RWPE2 (cell line): ENCODE results near the gene FBLN5.
"Not testable (repeated sequence)": the region's sequence is repeated elsewhere in the genome, so short reads cannot be mapped to it uniquely, and the experiment has no call there.

Experiments
- ATAC-seq: fragments of 200-7000 bp; cut with Tn5 transposase; 3 replicates; pipeline ENCODE4 v1.9.1; 2021; ENCODE audit warnings: low read depth
- DNase-seq: peaks from one replicate; pipeline ENCODE4 v3.0.0-alpha.2; 2020; ENCODE audit warnings: low spot score
- H3K27ac ChIP-seq: fragments of 450-650 bp; 2 replicates; pipeline ENCODE4 v1.5.1; 2017; ENCODE audit warnings: mild to moderate bottlenecking; ENCODE audit not compliant: poor library complexity, severe bottlenecking
- H3K27me3 ChIP-seq: fragments of 250-450 bp; sonication (Bioruptor Pico); 2 replicates; pipeline ENCODE4 v1.5.1; 2021; ENCODE audit warnings: mild to moderate bottlenecking, moderate library complexity; ENCODE audit not compliant: insufficient read depth, poor library complexity, severe bottlenecking
- H3K36me3 ChIP-seq: fragments of 250-450 bp; sonication (Bioruptor Pico); 2 replicates; pipeline ENCODE4 v1.5.1; 2020; ENCODE audit warnings: low read depth, mild to moderate bottlenecking, moderate library complexity
- H3K4me1 ChIP-seq: fragments of 250-450 bp; sonication (Bioruptor Pico); 2 replicates; pipeline ENCODE4 v1.5.1; 2021; ENCODE audit warnings: mild to moderate bottlenecking, moderate library complexity; ENCODE audit not compliant: insufficient read depth, poor library complexity, severe bottlenecking
- H3K4me3 ChIP-seq: fragments of 250-450 bp; sonication (Bioruptor Pico); 2 replicates; pipeline ENCODE4 v1.5.1; 2021; ENCODE audit warnings: mild to moderate bottlenecking, moderate library complexity; ENCODE audit not compliant: severe bottlenecking
- H3K9me3 ChIP-seq: fragments of 250-450 bp; sonication (Bioruptor Pico); 2 replicates; pipeline ENCODE4 v1.5.1; 2021; ENCODE audit warnings: mild to moderate bottlenecking, moderate library complexity; ENCODE audit not compliant: severe bottlenecking
- CTCF ChIP-seq: fragments of 450-650 bp; IDR thresholded peaks from one replicate; pipeline ENCODE4 v1.5.1; 2017; ENCODE audit warnings: mild to moderate bottlenecking, moderate library complexity; ENCODE audit not compliant: poor library complexity, severe bottlenecking

Gene FBLN5

GRCh38 chr14:91854327-91854934 lies 93.1 kb downstream of the FBLN5 start:
- no peak overlapping the region for H3K4me3 ChIP-seq
- no peaks in the 10 kb centered on the region for H3K4me1 ChIP-seq
- ATAC-seq, result no peak
- no peak for TF ChIP-seq CTCF
- no peaks in the 10 kb centered on the region for H3K27me3 ChIP-seq
- H3K36me3 ChIP-seq, result no peaks in the 10 kb centered on the region
- no peak overlapping the region for H3K27ac ChIP-seq
- DNase-seq, result no peak
- H3K9me3 ChIP-seq, result no peaks in the 10 kb centered on the region

GRCh38 chr14:91851563-91851962 lies 95.9 kb downstream of the FBLN5 start:
- Histone ChIP-seq H3K4me3 (no peak overlapping the region), H3K27ac (no peak overlapping the region), H3K27me3 (no peaks in the 10 kb centered on the region), H3K36me3 (no peaks in the 10 kb centered on the region), H3K9me3 (no peaks in the 10 kb centered on the region), H3K4me1 (no peaks in the 10 kb centered on the region)
- TF ChIP-seq CTCF, result no peak
- ATAC-seq (no peak), DNase-seq (no peak)

- Histone ChIP-seq H3K36me3 (no peaks in the 10 kb centered on the region), H3K9me3 (no peaks in the 10 kb centered on the region), H3K4me1 (no peaks in the 10 kb centered on the region), H3K4me3 (no peak overlapping the region), H3K27me3 (no peaks in the 10 kb centered on the region), H3K27ac (no peak overlapping the region)
- ATAC-seq (no peak), DNase-seq (no peak)
- no peak for TF ChIP-seq CTCF
These were observed 98.9 kb downstream of the FBLN5 start for GRCh38 chr14:91848504-91849001.

GRCh38 chr14:91847693-91848092 lies 99.8 kb downstream of the FBLN5 start:
- no peak for TF ChIP-seq CTCF

GRCh38 chr14:91845652-91846051 lies 101.8 kb downstream of the FBLN5 start:
- ATAC-seq, result peak; percentile 21; the same call in 1 of the 3 replicates
- Histone ChIP-seq H3K36me3 (no peaks in the 10 kb centered on the region), H3K27ac (no peak overlapping the region), H3K27me3 (no peaks in the 10 kb centered on the region), H3K4me3 (no peak overlapping the region), H3K9me3 (no peaks in the 10 kb centered on the region), H3K4me1 (no peaks in the 10 kb centered on the region)
- TF ChIP-seq CTCF, result no peak
- DNase-seq, result no peak

More at GRCh38 chr14:91847693-91848092, 99.8 kb downstream of the FBLN5 start:
- ATAC-seq, result no peak
- no peak for DNase-seq
- Histone ChIP-seq H3K27me3 (no peaks in the 10 kb centered on the region), H3K4me1 (no peaks in the 10 kb centered on the region), H3K4me3 (no peak overlapping the region), H3K36me3 (no peaks in the 10 kb centered on the region), H3K27ac (no peak overlapping the region), H3K9me3 (no peaks in the 10 kb centered on the region)

- H3K27me3 ChIP-seq, DNase-seq, H3K4me1 ChIP-seq, ATAC-seq, H3K4me3 ChIP-seq, H3K27ac ChIP-seq, H3K36me3 ChIP-seq, H3K9me3 ChIP-seq: not testable (repeated sequence)
These were observed 102.4 kb downstream of the FBLN5 start for GRCh38 chr14:91845056-91845455.
